SK-N-MC (cell line): ENCODE measurements around the gene KCNQ4.

ENCODE experiments used
- EZH2 ChIP-seq: fragments of 200-600 bp; sonication (generic); IDR thresholded peaks from one replicate; pipeline ENCODE4 v1.6.1; 2017; ENCODE audit warnings: antibody characterized with exemption
- FOXP2 ChIP-seq: optimal IDR thresholded peaks from 2 replicates; pipeline ENCODE3; 2011; ENCODE audit warnings: mild to moderate bottlenecking, moderate library complexity; ENCODE audit not compliant: insufficient read depth; ENCODE audit errors: extremely low read length, control extremely low read depth
- POLR2AphosphoS5 ChIP-seq: IDR thresholded peaks from 2 replicates; pipeline ENCODE4 v1.6.1; 2012; ENCODE audit warnings: mild to moderate bottlenecking, low read depth, low read length, borderline replicate concordance

GRCh38 chr1:40886318-40887011, 102.9 kb downstream of the KCNQ4 start:
- TF ChIP-seq POLR2AphosphoS5: no peak
- TF ChIP-seq EZH2: no peak
- no peak for TF ChIP-seq FOXP2
